Cardiac fibroblast (primary cell): Measurements from ENCODE around the gene EIPR1.
"Not testable (repeated sequence)": the region's sequence is repeated elsewhere in the genome, so short reads cannot be mapped to it uniquely, and the experiment has no call there.

Experiments used
- DNase-seq, 2 donors: peaks; one replicate each; pipeline versions ENCODE4 v3.0.0 to v3.0.0-alpha.2; 2010; ENCODE audit warnings: low read depth in 2 of 2
- H3K4me3 ChIP-seq, 2 donors: replicated peaks in 1 of 2; 1 replicate in 1 of 2; 2 replicates in 1 of 2; pipeline ENCODE4 v1.5.1; 2011; ENCODE audit warnings: low read depth in 2 of 2, low read length in 2 of 2, mild to moderate bottlenecking in 2 of 2, moderate library complexity in 1 of 2
- CTCF ChIP-seq: IDR thresholded peaks from one replicate; pipeline ENCODE4 v1.5.1; 2011; ENCODE audit warnings: low read depth, mild to moderate bottlenecking, low read length, inconsistent platforms

The EIPR1 gene

GRCh38 chr2:3361518-3362389 lies 15.9 kb downstream of the EIPR1 start:
- DNase-seq = no peak
- H3K4me3 ChIP-seq = no peak overlapping the region
- no peak for TF ChIP-seq CTCF

DNA sequence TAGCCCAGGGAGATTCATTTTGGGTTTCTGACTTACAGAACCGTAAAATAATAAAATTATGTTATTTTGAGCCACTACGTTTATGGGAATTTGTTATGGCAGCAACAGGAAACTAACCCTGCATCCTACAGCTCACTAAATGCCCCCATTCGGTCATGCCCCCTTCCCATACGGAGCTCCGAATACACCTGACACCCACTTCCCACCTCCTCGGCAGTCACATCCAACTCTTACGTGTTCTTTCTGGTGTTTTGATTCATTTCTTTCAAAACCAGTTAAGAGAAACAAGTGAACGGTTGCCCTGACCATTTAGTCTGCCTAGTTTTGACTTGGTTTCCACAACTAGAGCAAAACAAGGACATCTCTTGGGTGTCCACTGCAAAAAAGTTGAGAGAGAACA lies 19.7 kb downstream of the EIPR1 start:
- no peak for TF ChIP-seq CTCF
- no peak overlapping the region for H3K4me3 ChIP-seq

GRCh38 chr2:3357446-3357845 lies 20.2 kb downstream of the EIPR1 start:
- not testable (repeated sequence) for H3K4me3 ChIP-seq, DNase-seq

More for the DNA sequence above, 19.7 kb downstream of the EIPR1 start:
- DNase-seq = no peak

DNA sequence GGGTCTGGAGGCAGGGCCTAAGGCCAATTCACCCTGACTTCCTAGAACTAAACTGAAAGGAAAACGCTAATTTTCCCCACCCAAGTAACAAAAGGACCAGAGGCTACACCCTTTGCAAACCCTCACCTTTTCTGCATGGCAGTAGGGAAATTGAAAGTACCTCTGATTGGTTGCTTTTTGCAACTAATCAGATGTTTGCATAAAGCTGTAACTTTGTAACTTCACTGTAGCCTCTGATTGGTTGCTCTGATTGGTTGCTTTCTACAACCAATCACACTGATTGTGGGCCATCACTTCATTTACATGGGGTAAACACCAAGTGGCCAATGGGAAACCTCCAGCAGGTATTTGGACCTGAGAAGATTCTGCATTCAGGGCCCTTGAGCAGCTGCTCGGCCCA lies 20.8 kb downstream of the EIPR1 start:
- no peak for TF ChIP-seq CTCF
- H3K4me3 ChIP-seq = no peak overlapping the region
- DNase-seq = no peak

- no peak for DNase-seq
- TF ChIP-seq CTCF = no peak
- H3K4me3 ChIP-seq = no peak overlapping the region
Measured at GRCh38 chr2:3355951-3356569, 21.6 kb downstream of the EIPR1 start.

- no peak for DNase-seq
Measured at GRCh38 chr2:3354986-3355385, 22.6 kb downstream of the EIPR1 start.

More at GRCh38 chr2:3354986-3355385, 22.6 kb downstream of the EIPR1 start:
- no peak for TF ChIP-seq CTCF
- H3K4me3 ChIP-seq = no peak overlapping the region
